WERI-Rb-1 (cell line): ENCODE results near the gene CCL5.

Experiments used
- DNase-seq: peaks from one replicate; pipeline ENCODE4 v3.0.0-alpha.2; 2020
- H3K27ac ChIP-seq: fragments of 250-450 bp; sonication (Bioruptor Pico); 2 replicates; pipeline ENCODE4 v1.5.1; 2020; ENCODE audit warnings: mild to moderate bottlenecking, moderate library complexity
- H3K27me3 ChIP-seq: fragments of 250-450 bp; sonication (Bioruptor Pico); 2 replicates; pipeline ENCODE4 v1.5.1; 2021; ENCODE audit warnings: mild to moderate bottlenecking, low read depth, moderate library complexity; ENCODE audit not compliant: insufficient read depth, severe bottlenecking
- H3K36me3 ChIP-seq: fragments of 250-450 bp; sonication (Bioruptor Pico); 2 replicates; pipeline ENCODE4 v1.5.1; 2020; ENCODE audit warnings: mild to moderate bottlenecking, moderate library complexity
- H3K4me3 ChIP-seq: 2 replicates; pipeline ENCODE4 v1.5.1; 2011; ENCODE audit warnings: low read depth, mild to moderate bottlenecking, control low read depth, low read length
- H3K9me3 ChIP-seq: fragments of 250-450 bp; sonication (Bioruptor Pico); 2 replicates; pipeline ENCODE4 v1.5.1; 2021; ENCODE audit warnings: mild to moderate bottlenecking, moderate library complexity; ENCODE audit not compliant: severe bottlenecking
- TF ChIP-seq, protein P1 (sequence below): IDR thresholded peaks from 2 replicates; pipeline ENCODE4 v1.5.1; 2011; ENCODE audit warnings: low read depth, mild to moderate bottlenecking, control low read depth, inconsistent platforms, low read length

CCL5 gene

DNA sequence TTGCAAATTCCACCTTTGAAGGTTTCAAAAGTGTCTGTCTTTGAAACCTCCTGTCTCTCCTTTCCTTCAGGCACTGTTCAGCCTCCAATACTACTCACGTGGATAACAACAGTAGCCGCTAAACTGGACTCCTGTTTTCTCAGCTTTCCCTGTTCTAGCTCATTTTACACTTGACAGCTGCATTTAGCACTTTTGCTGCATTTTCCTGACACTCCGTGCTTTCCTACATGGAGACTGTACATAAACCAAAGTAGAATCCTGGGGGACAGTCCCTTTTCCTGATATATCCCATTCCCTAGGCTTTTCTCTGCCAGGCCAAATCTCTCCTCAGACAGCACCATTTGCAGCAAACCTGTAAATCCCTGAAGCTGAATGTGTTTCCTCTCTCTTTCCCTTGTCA, 3.6 kb downstream of the CCL5 start:
- H3K27ac ChIP-seq, result no peak overlapping the region
- no peak for DNase-seq
- H3K27me3 ChIP-seq, result no peaks in the 10 kb centered on the region
- TF ChIP-seq, protein P1, sequence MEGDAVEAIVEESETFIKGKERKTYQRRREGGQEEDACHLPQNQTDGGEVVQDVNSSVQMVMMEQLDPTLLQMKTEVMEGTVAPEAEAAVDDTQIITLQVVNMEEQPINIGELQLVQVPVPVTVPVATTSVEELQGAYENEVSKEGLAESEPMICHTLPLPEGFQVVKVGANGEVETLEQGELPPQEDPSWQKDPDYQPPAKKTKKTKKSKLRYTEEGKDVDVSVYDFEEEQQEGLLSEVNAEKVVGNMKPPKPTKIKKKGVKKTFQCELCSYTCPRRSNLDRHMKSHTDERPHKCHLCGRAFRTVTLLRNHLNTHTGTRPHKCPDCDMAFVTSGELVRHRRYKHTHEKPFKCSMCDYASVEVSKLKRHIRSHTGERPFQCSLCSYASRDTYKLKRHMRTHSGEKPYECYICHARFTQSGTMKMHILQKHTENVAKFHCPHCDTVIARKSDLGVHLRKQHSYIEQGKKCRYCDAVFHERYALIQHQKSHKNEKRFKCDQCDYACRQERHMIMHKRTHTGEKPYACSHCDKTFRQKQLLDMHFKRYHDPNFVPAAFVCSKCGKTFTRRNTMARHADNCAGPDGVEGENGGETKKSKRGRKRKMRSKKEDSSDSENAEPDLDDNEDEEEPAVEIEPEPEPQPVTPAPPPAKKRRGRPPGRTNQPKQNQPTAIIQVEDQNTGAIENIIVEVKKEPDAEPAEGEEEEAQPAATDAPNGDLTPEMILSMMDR, result no peak
- H3K36me3 ChIP-seq, result no peaks in the 10 kb centered on the region
- no peaks in the 10 kb centered on the region for H3K9me3 ChIP-seq
- H3K4me3 ChIP-seq, result no peak overlapping the region

DNA sequence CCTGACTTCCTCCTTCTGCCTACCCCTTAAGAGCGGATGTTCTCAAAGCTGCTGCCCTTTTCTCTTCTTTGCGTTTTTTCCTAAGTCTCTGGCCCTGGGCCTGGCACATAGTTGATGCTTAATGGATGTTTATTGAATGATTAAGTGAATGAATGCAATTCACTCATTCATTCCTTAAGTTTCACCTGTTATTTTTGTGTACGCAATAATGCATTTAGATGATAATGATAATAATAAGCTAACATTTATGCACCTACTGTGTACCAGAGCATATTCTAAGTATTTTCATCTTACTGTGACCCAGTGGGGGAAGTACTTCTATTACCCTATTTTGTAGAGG, 4.4 kb downstream of the CCL5 start:
- no peak overlapping the region for H3K4me3 ChIP-seq
- DNase-seq, result no peak
- no peaks in the 10 kb centered on the region for H3K36me3 ChIP-seq
- no peaks in the 10 kb centered on the region for H3K27me3 ChIP-seq
- H3K27ac ChIP-seq, result no peak overlapping the region
- TF ChIP-seq, protein P1, result no peak
- no peaks in the 10 kb centered on the region for H3K9me3 ChIP-seq

DNA sequence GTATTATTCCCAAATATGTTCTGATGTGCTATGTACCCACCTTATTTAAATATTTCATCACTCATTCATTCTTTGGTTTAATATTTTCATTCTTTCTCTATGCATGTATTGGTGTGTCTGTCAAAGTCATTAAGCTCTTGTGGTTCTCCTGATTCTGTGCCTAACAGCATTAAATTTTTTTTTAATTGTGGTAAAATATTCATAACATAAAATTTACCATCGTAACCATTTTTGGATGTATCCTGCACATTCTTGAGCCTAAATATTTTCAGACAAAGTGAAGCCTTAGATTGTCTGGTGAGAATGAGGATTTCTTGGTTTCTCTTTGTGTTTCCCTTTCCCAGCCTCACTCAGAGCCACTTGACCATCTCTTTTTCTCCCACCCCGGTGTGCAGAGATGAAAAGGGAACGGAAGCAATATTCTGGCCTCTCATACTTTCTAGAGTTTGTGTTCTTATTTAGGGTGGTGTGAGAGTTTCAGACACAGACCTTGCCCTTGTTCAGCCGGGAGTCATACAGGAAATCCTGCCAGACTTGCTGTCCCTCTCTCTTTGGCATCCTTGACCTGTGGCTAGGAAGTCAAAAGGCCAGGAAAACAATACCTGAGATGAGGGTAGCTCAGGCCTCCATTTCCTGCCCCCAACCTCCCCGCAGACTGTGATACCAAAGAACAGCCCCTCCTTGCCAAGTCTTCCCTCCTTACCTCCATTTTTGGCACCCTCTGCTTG, 4.9 kb downstream of the CCL5 start:
- no peaks in the 10 kb centered on the region for H3K9me3 ChIP-seq
- H3K4me3 ChIP-seq, result no peak overlapping the region
- DNase-seq, result no peak
- H3K27ac ChIP-seq, result no peak overlapping the region
- H3K27me3 ChIP-seq, result no peaks in the 10 kb centered on the region
- H3K36me3 ChIP-seq, result no peaks in the 10 kb centered on the region
- TF ChIP-seq, protein P1, result no peak

DNA sequence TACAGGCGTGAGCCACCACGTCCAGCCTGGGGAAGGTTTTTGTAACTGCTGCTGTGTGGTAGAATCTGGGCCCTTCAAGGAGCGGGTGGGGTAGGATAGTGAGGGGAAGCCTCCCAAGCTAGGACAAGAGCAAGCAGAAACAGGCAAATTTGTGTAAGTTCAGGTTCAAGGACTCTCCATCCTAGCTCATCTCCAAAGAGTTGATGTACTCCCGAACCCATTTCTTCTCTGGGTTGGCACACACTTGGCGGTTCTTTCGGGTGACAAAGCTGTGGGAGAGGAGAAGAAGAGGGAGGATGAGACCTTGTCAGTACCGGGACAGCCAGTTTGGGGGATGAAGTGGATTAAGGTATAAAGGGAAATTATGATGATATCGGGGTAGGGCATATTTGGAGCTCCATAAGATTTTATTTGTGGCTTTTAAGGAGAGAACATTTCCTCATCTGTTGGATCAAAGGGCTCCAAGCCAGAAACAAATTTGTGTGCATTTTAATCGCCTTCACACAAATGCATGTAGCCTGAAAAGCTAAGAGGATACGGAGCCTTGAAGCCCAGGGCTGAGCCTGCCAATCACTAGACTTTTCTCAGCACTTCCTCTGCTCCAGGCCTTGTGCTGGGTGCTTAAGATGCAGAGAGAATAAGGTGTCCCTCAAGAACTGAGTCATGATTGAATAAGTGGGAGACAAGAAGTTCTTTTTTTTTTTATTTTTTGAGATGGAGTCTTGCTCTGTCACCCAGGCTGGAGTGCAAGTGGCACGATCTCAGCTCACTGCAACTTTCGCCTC, 7.8 kb downstream of the CCL5 start:
- Histone ChIP-seq H3K36me3 (no peaks in the 10 kb centered on the region), H3K4me3 (no peak overlapping the region), H3K9me3 (no peaks in the 10 kb centered on the region), H3K27me3 (no peaks in the 10 kb centered on the region), H3K27ac (no peak overlapping the region)
- DNase-seq, result no peak
- TF ChIP-seq, protein P1, result no peak

DNA sequence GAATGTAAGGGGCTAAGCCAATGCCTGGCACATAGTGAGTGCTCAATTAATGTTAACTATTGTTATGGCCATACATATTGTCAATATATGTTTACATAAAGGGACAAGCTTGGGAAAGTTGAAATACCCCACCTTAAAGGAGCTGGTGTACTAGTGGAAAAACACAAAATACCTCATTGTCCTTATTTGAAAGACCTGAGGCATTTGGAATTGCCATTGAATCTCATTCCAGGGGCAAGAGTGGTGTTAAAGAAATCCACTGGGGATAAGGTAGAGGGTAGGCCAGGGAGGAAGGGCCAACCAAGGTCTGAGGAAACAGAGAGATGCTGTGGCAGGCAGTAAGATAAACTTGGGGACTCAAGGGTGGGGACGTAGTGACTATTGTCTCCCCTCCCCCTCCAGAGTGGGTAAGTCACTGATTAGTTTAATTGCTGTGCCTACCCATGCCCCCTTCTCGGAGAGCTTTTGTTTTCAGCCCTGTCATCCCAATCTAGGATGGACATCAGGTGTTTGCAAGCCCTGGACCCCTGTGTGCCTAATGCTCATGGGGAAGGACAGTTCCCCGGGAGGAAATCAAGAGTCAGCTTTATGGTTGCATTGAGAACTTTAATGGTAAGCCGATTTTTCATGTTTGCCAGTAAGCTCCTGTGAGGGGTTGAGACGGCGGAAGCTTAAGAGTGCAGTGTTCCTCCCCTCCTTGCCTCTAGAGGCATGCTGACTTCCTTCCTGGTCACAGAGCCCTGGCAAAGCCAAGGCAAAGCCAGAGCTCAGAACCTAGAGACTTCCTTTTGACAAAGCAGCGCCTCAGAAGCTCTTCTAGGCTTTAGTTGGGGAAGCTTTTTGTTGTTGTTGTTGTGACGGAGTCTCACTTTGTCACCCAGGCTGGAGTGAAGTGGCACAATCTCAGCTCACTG, 9.0 kb downstream of the CCL5 start:
- Histone ChIP-seq H3K27ac (no peak overlapping the region), H3K27me3 (no peaks in the 10 kb centered on the region), H3K4me3 (no peak overlapping the region), H3K36me3 (no peaks in the 10 kb centered on the region), H3K9me3 (no peaks in the 10 kb centered on the region)
- TF ChIP-seq, protein P1, result peak; percentile 43; the same call in 1 of the 2 replicates
- peak; percentile 63 for DNase-seq
